KOPT-K1 (cell line): ENCODE data around the gene SEMA3A.
"Not testable (repeated sequence)": the region's sequence is repeated elsewhere in the genome, so short reads cannot be mapped to it uniquely, and the experiment has no call there.

Experiments used
- H3K27ac ChIP-seq: fragments of 200-600 bp; sonication (generic); 2 replicates; pipeline ENCODE4 v1.5.1; 2016; ENCODE audit warnings: antibody characterized with exemption, mild to moderate bottlenecking, low read depth, low read length; ENCODE audit not compliant: poor library complexity, severe bottlenecking
- H3K36me3 ChIP-seq: fragments of 200-600 bp; sonication (generic); 2 replicates; pipeline ENCODE4 v1.5.1; 2017; ENCODE audit warnings: antibody characterized with exemption, mild to moderate bottlenecking, low read length, moderate library complexity; ENCODE audit not compliant: insufficient read depth
- H3K9me3 ChIP-seq: fragments of 200-600 bp; sonication (generic); 2 replicates; pipeline ENCODE4 v1.5.1; 2017; ENCODE audit warnings: antibody characterized with exemption, low read length, mild to moderate bottlenecking; ENCODE audit not compliant: insufficient read depth, poor library complexity, severe bottlenecking

Gene SEMA3A

GRCh38 chr7:84150370-84150769, 44.2 kb downstream of the SEMA3A start:
- H3K9me3 ChIP-seq, H3K27ac ChIP-seq: not testable (repeated sequence)

GRCh38 chr7:84149573-84149972, 45.0 kb downstream of the SEMA3A start:
- Histone ChIP-seq H3K36me3 (no peaks in the 10 kb centered on the region), H3K9me3 (no peaks in the 10 kb centered on the region), H3K27ac (no peak overlapping the region)

More at GRCh38 chr7:84150370-84150769, 44.2 kb downstream of the SEMA3A start:
- H3K36me3 ChIP-seq = not testable (repeated sequence)

- Histone ChIP-seq H3K27ac (no peak overlapping the region), H3K9me3 (no peaks in the 10 kb centered on the region), H3K36me3 (no peaks in the 10 kb centered on the region)
These were observed 48.7 kb downstream of the SEMA3A start for GRCh38 chr7:84145892-84146291.

- H3K9me3 ChIP-seq = no peaks in the 10 kb centered on the region
- no peak overlapping the region for H3K27ac ChIP-seq
- H3K36me3 ChIP-seq = no peaks in the 10 kb centered on the region
These were observed 49.7 kb downstream of the SEMA3A start for GRCh38 chr7:84144935-84145334.

- Histone ChIP-seq H3K36me3 (no peaks in the 10 kb centered on the region), H3K9me3 (no peaks in the 10 kb centered on the region), H3K27ac (no peak overlapping the region)
These were observed 50.1 kb downstream of the SEMA3A start for GRCh38 chr7:84144480-84144879.

GRCh38 chr7:84142726-84143125, 51.9 kb downstream of the SEMA3A start:
- no peaks in the 10 kb centered on the region for H3K36me3 ChIP-seq
- H3K27ac ChIP-seq = no peak overlapping the region
- no peaks in the 10 kb centered on the region for H3K9me3 ChIP-seq

GRCh38 chr7:84139986-84140729, 54.4 kb downstream of the SEMA3A start:
- no peak overlapping the region for H3K27ac ChIP-seq
- no peaks in the 10 kb centered on the region for H3K9me3 ChIP-seq

GRCh38 chr7:84138411-84138810, 56.2 kb downstream of the SEMA3A start:
- Histone ChIP-seq H3K27ac (no peak overlapping the region), H3K9me3 (no peaks in the 10 kb centered on the region), H3K36me3 (no peaks in the 10 kb centered on the region)

More at GRCh38 chr7:84139986-84140729, 54.4 kb downstream of the SEMA3A start:
- no peaks in the 10 kb centered on the region for H3K36me3 ChIP-seq

- Histone ChIP-seq H3K36me3 (no peaks in the 10 kb centered on the region), H3K27ac (no peak overlapping the region), H3K9me3 (no peaks in the 10 kb centered on the region)
These were observed 56.8 kb downstream of the SEMA3A start for GRCh38 chr7:84137812-84138211.

- Histone ChIP-seq H3K9me3 (no peaks in the 10 kb centered on the region), H3K27ac (no peak overlapping the region), H3K36me3 (no peaks in the 10 kb centered on the region)
These were observed 57.8 kb downstream of the SEMA3A start for GRCh38 chr7:84136809-84137208.

GRCh38 chr7:84136336-84136735, 58.3 kb downstream of the SEMA3A start:
- no peaks in the 10 kb centered on the region for H3K9me3 ChIP-seq
- H3K36me3 ChIP-seq = no peaks in the 10 kb centered on the region
- H3K27ac ChIP-seq = no peak overlapping the region

- Histone ChIP-seq H3K36me3 (no peaks in the 10 kb centered on the region), H3K27ac (no peak overlapping the region), H3K9me3 (no peaks in the 10 kb centered on the region)
These were observed 60.4 kb downstream of the SEMA3A start for GRCh38 chr7:84134169-84134568.

- no peaks in the 10 kb centered on the region for H3K9me3 ChIP-seq
- no peaks in the 10 kb centered on the region for H3K36me3 ChIP-seq
These were observed 68.9 kb downstream of the SEMA3A start for GRCh38 chr7:84125654-84126053.

GRCh38 chr7:84123965-84124547, 70.5 kb downstream of the SEMA3A start:
- no peaks in the 10 kb centered on the region for H3K9me3 ChIP-seq
- no peak overlapping the region for H3K27ac ChIP-seq
- H3K36me3 ChIP-seq = no peaks in the 10 kb centered on the region

More at GRCh38 chr7:84125654-84126053, 68.9 kb downstream of the SEMA3A start:
- no peak overlapping the region for H3K27ac ChIP-seq

- Histone ChIP-seq H3K27ac (no peak overlapping the region), H3K36me3 (no peaks in the 10 kb centered on the region), H3K9me3 (no peaks in the 10 kb centered on the region)
These were observed 71.8 kb downstream of the SEMA3A start for GRCh38 chr7:84122582-84123360.
